Kidney epithelial cell (primary cell): ENCODE data around the gene C19orf53. TPM values are rescaled to one million over a fixed set of nuclear protein-coding genes. Genes with fewer than 3 reads are reported as not detected.
"Not testable (repeated sequence)": the region's sequence is repeated elsewhere in the genome, so short reads cannot be mapped to it uniquely, and the experiment has no call there.

Experiments
- DNase-seq: peaks from one replicate; pipeline ENCODE4 v3.0.0-alpha.2; 2010; ENCODE audit warnings: low read depth
- H3K27me3 ChIP-seq: 2 replicates; pipeline ENCODE4 v1.6.0; 2011; ENCODE audit warnings: low read length; ENCODE audit not compliant: control insufficient read depth, insufficient read depth
- H3K36me3 ChIP-seq: 2 replicates; pipeline ENCODE4 v1.5.1; 2011; ENCODE audit warnings: low read length; ENCODE audit not compliant: control insufficient read depth, insufficient read depth
- H3K4me3 ChIP-seq: 2 replicates; pipeline ENCODE4 v1.5.1; 2011; ENCODE audit warnings: low read depth, mild to moderate bottlenecking, control low read depth, low read length
- CTCF ChIP-seq: IDR thresholded peaks from 2 replicates; pipeline ENCODE4 v1.5.1; 2011; ENCODE audit warnings: mild to moderate bottlenecking, moderate library complexity, low read length, control low read depth, inconsistent platforms; ENCODE audit not compliant: insufficient read depth, poor library complexity, severe bottlenecking
- total RNA-seq: library from RNA; depleted of rRNA; stranded (reverse); fragments of >200 nt; gene quantifications from 2 replicates; pipeline ENCODE4 v1.2.3, GENCODE V29; 2015

Gene C19orf53
- total RNA-seq, 1 donor from 2014 or later, result 203 TPM

GRCh38 chr19:13784731-13785452 is 10.6 kb downstream of the C19orf53 start:
- Histone ChIP-seq H3K36me3 (no peaks in the 10 kb centered on the region), H3K4me3 (no peak overlapping the region), H3K27me3 (no peaks in the 10 kb centered on the region)
- no peak for DNase-seq
- peak; percentile 79 for TF ChIP-seq CTCF

GRCh38 chr19:13788991-13789390 is 14.7 kb downstream of the C19orf53 start:
- no peak for DNase-seq
- Histone ChIP-seq H3K36me3 (no peaks in the 10 kb centered on the region), H3K27me3 (no peaks in the 10 kb centered on the region), H3K4me3 (no peak overlapping the region)
- no peak for TF ChIP-seq CTCF

- Histone ChIP-seq H3K36me3 (no peaks in the 10 kb centered on the region), H3K4me3 (no peak overlapping the region), H3K27me3 (no peaks in the 10 kb centered on the region)
- no peak for TF ChIP-seq CTCF
- DNase-seq, result no peak
These were observed 16.1 kb downstream of the C19orf53 start for GRCh38 chr19:13790354-13790753.

- H3K4me3 ChIP-seq, H3K27me3 ChIP-seq, DNase-seq, H3K36me3 ChIP-seq: not testable (repeated sequence)
These were observed 19.1 kb downstream of the C19orf53 start for GRCh38 chr19:13793317-13793716.

- Histone ChIP-seq H3K36me3 (no peaks in the 10 kb centered on the region), H3K27me3 (no peaks in the 10 kb centered on the region), H3K4me3 (peak overlapping the region; percentile 84)
- no peak for TF ChIP-seq CTCF
- DNase-seq, result no peak
These were observed 20.1 kb downstream of the C19orf53 start for GRCh38 chr19:13794398-13794756.

- TF ChIP-seq CTCF, result no peak
- Histone ChIP-seq H3K27me3 (no peaks in the 10 kb centered on the region), H3K36me3 (no peaks in the 10 kb centered on the region), H3K4me3 (peak within 1 kb of the TSS; percentile 84)
- peak; percentile 93 for DNase-seq
These were observed 20.7 kb downstream of the C19orf53 start, which contains the start of gene ZSWIM4 for GRCh38 chr19:13794757-13795589. TSS of gene ZSWIM4 (plus strand) at chr19:13795443. CDS start at chr19:13795649, 206 bp downstream.
